Spinal cord (tissue), 10 donors: ENCODE data around the gene MSI1. TPM values are rescaled to one million over a fixed set of nuclear protein-coding genes. Genes with fewer than 3 reads are reported as not detected.

ENCODE experiments used
- DNase-seq, 6 donors: peaks; one replicate each; pipeline versions ENCODE4 v3.0.0 to v3.0.0-alpha.2; 2013 to 2015; ENCODE audit warnings: low spot score in 6 of 6, low read depth in 4 of 6
- H3K27ac ChIP-seq: one replicate; pipeline ENCODE4 v1.5.1; 2013; ENCODE audit warnings: low read depth, low read length, control low read depth
- H3K27me3 ChIP-seq: one replicate; pipeline ENCODE4 v1.6.1; 2013; ENCODE audit warnings: low read length; ENCODE audit not compliant: control insufficient read depth, insufficient read depth
- H3K36me3 ChIP-seq: one replicate; pipeline ENCODE4 v1.6.1; 2013; ENCODE audit warnings: low read length; ENCODE audit not compliant: control insufficient read depth, insufficient read depth
- H3K4me1 ChIP-seq: one replicate; pipeline ENCODE4 v1.6.1; 2013; ENCODE audit warnings: low read length; ENCODE audit not compliant: control insufficient read depth, insufficient read depth
- H3K4me3 ChIP-seq: one replicate; pipeline ENCODE4 v1.5.1; 2013; ENCODE audit warnings: low read depth, low read length, control low read depth
- H3K9me3 ChIP-seq: one replicate; pipeline ENCODE4 v1.6.1; 2013; ENCODE audit warnings: low read length; ENCODE audit not compliant: control insufficient read depth, insufficient read depth
- WGBS: methylation state at CpG from one replicate; pipeline ENCODE4 v1.1.5; 2013; ENCODE audit warnings: missing lambda C conversion rate; ENCODE audit not compliant: insufficient coverage; 5-methylcytosine and 5-hydroxymethylcytosine counted together
- polyA plus RNA-seq, 2 donors: library from polyadenylated mRNA; unstranded; fragments of 120-200 nt; gene quantifications; one replicate each; pipeline ENCODE4 v1.2.1, GENCODE V29; 2013; ENCODE audit not compliant: insufficient read length in 2 of 2
- total RNA-seq, 2 donors: library from RNA; depleted of rRNA in 1 of 2; stranded (reverse); fragments of 120-200 nt in 1 of 2; fragments of >200 nt in 1 of 2; gene quantifications; one replicate each; pipeline versions ENCODE4 v1.2.3 to v1.2.4, GENCODE V29; 2013 to 2014
- donor health status: healthy.

MSI1 gene
- total and polyA plus RNA-seq, 4 donors, result 4.3 to 68.6 (median 37.7) TPM

- WGBS, result 7% methylated on average over 6 of the region's 10 CpGs
- Histone ChIP-seq H3K9me3 (no peaks in the 10 kb centered on the region), H3K27ac (peak overlapping the region; percentile 87), H3K4me3 (peak overlapping the region; percentile 42), H3K27me3 (peaks cover 8% of the 10 kb centered on the region), H3K4me1 (peaks cover 68% of the 10 kb centered on the region), H3K36me3 (peaks cover 28% of the 10 kb centered on the region)
- peak in 2 of 6 donors; percentile 80 to 87 for DNase-seq
These were observed 1.6 kb downstream of the MSI1 start for GRCh38 chr12:120367233-120367923.

- peak in 2 of 6 donors; percentile 38 to 55 for DNase-seq
- no peaks in the 10 kb centered on the region for H3K9me3 ChIP-seq
- H3K27ac ChIP-seq, result peak overlapping the region; percentile 87
- H3K4me1 ChIP-seq, result peaks cover 74% of the 10 kb centered on the region
- H3K36me3 ChIP-seq, result peaks cover 33% of the 10 kb centered on the region
- H3K4me3 ChIP-seq, result peak overlapping the region; percentile 42
- WGBS, result 22% methylated on average over 7 of the region's 7 CpGs
- peaks cover 8% of the 10 kb centered on the region for H3K27me3 ChIP-seq
These were observed 2.1 kb downstream of the MSI1 start for GRCh38 chr12:120366845-120367232.

- Histone ChIP-seq H3K27me3 (peaks cover 8% of the 10 kb centered on the region), H3K27ac (peak overlapping the region; percentile 87), H3K4me3 (no peak overlapping the region), H3K36me3 (peaks cover 34% of the 10 kb centered on the region), H3K4me1 (peaks cover 79% of the 10 kb centered on the region), H3K9me3 (no peaks in the 10 kb centered on the region)
- no peak for DNase-seq
- 14% methylated on average over 7 of the region's 7 CpGs for WGBS
These were observed 2.6 kb downstream of the MSI1 start for GRCh38 chr12:120366341-120366705.

- Histone ChIP-seq H3K4me1 (peaks cover 84% of the 10 kb centered on the region), H3K9me3 (no peaks in the 10 kb centered on the region), H3K4me3 (no peak overlapping the region), H3K27ac (peak overlapping the region; percentile 36), H3K36me3 (peaks cover 37% of the 10 kb centered on the region), H3K27me3 (peaks cover 8% of the 10 kb centered on the region)
- DNase-seq, result peak in 2 of 6 donors; percentile 52 to 68
- WGBS, result 31% methylated on average over 12 of the region's 13 CpGs
These were observed 3.2 kb downstream of the MSI1 start for GRCh38 chr12:120365675-120366340.

GRCh38 chr12:120364487-120364886, 4.5 kb downstream of the MSI1 start:
- WGBS, result 29% methylated on average over 2 of the region's 6 CpGs
- peaks cover 49% of the 10 kb centered on the region for H3K36me3 ChIP-seq
- peaks cover under 1% of the 10 kb centered on the region for H3K27me3 ChIP-seq
- H3K4me1 ChIP-seq, result peaks cover 80% of the 10 kb centered on the region
- H3K27ac ChIP-seq, result no peak overlapping the region
- no peak overlapping the region for H3K4me3 ChIP-seq
- H3K9me3 ChIP-seq, result no peaks in the 10 kb centered on the region
- no peak for DNase-seq

GRCh38 chr12:120363274-120363855, 5.6 kb downstream of the MSI1 start:
- H3K9me3 ChIP-seq, result no peaks in the 10 kb centered on the region
- peaks cover 82% of the 10 kb centered on the region for H3K4me1 ChIP-seq
- peak overlapping the region; percentile 19 for H3K27ac ChIP-seq
- no peaks in the 10 kb centered on the region for H3K27me3 ChIP-seq
- 31% methylated on average over 9 of the region's 9 CpGs for WGBS
- no peak overlapping the region for H3K4me3 ChIP-seq
- peaks cover 60% of the 10 kb centered on the region for H3K36me3 ChIP-seq
- DNase-seq, result peak in 2 of 6 donors; percentile 22 to 64

- no peak overlapping the region for H3K4me3 ChIP-seq
- H3K27ac ChIP-seq, result peak overlapping the region; percentile 93
- peak in 2 of 6 donors; percentile 40 to 41 for DNase-seq
- H3K36me3 ChIP-seq, result peaks cover 65% of the 10 kb centered on the region
- H3K9me3 ChIP-seq, result no peaks in the 10 kb centered on the region
- peaks cover 79% of the 10 kb centered on the region for H3K4me1 ChIP-seq
- H3K27me3 ChIP-seq, result no peaks in the 10 kb centered on the region
- WGBS, result 11% methylated on average over 6 of the region's 14 CpGs
These were observed 6.3 kb downstream of the MSI1 start for GRCh38 chr12:120362516-120363273.

GRCh38 chr12:120361506-120362208, 7.3 kb downstream of the MSI1 start:
- DNase-seq, result peak; percentile 75 to 98 (median 92)
- H3K27ac ChIP-seq, result peak overlapping the region; percentile 93
- peak overlapping the region; percentile 38 for H3K4me3 ChIP-seq
- no peaks in the 10 kb centered on the region for H3K27me3 ChIP-seq
- peaks cover 76% of the 10 kb centered on the region for H3K36me3 ChIP-seq
- H3K4me1 ChIP-seq, result peaks cover 75% of the 10 kb centered on the region
- no peaks in the 10 kb centered on the region for H3K9me3 ChIP-seq
- WGBS, result under 1% methylated on average over 54 of the region's 56 CpGs

- WGBS, result no CpG with 5 or more reads among the region's 1 CpG
- DNase-seq, result no peak
- no peaks in the 10 kb centered on the region for H3K9me3 ChIP-seq
- H3K27me3 ChIP-seq, result no peaks in the 10 kb centered on the region
- H3K36me3 ChIP-seq, result peaks cover 86% of the 10 kb centered on the region
- H3K27ac ChIP-seq, result no peak overlapping the region
- H3K4me1 ChIP-seq, result peaks cover 53% of the 10 kb centered on the region
- H3K4me3 ChIP-seq, result no peak overlapping the region
These were observed 9.8 kb downstream of the MSI1 start for GRCh38 chr12:120359128-120359527.
